Ishikawa (cell line): ENCODE measurements around the gene PYM1.

Experiments
- CEBPB ChIP-seq: IDR thresholded peaks from 2 replicates; pipeline ENCODE4 v1.6.1; 2012
- CREB1 ChIP-seq: IDR thresholded peaks from 2 replicates; pipeline ENCODE4 v1.6.1; 2012; ENCODE audit warnings: low read depth
- EGR1 ChIP-seq: IDR thresholded peaks from 2 replicates; pipeline ENCODE4 v1.6.1; 2012
- EP300 ChIP-seq: IDR thresholded peaks from 2 replicates; pipeline ENCODE4 v1.6.1; 2012; ENCODE audit warnings: borderline replicate concordance
- FOXM1 ChIP-seq: IDR thresholded peaks from 2 replicates; pipeline ENCODE4 v1.6.1; 2012; ENCODE audit warnings: low read depth, borderline replicate concordance
- MAX ChIP-seq: IDR thresholded peaks from 2 replicates; pipeline ENCODE4 v1.6.1; 2012
- NFIC ChIP-seq: IDR thresholded peaks from 2 replicates; pipeline ENCODE4 v1.6.1; 2012
- RAD21 ChIP-seq: IDR thresholded peaks from 2 replicates; pipeline ENCODE4 v1.6.1; 2012; ENCODE audit warnings: low read depth
- REST ChIP-seq: IDR thresholded peaks from 2 replicates; pipeline ENCODE4 v1.6.1; 2012; ENCODE audit warnings: low read depth, mild to moderate bottlenecking
- TAF1 ChIP-seq: IDR thresholded peaks from 2 replicates; pipeline ENCODE4 v1.6.1; 2012; ENCODE audit warnings: low read depth, mild to moderate bottlenecking
- TCF12 ChIP-seq: IDR thresholded peaks from 2 replicates; pipeline ENCODE4 v1.6.1; 2012; ENCODE audit warnings: low read depth
- TEAD4 ChIP-seq: IDR thresholded peaks from 2 replicates; pipeline ENCODE4 v1.6.1; 2012
- USF1 ChIP-seq: IDR thresholded peaks from 2 replicates; pipeline ENCODE4 v1.6.1; 2012
- YY1 ChIP-seq: IDR thresholded peaks from 2 replicates; pipeline ENCODE4 v1.6.1; 2012; ENCODE audit warnings: low read depth
- ZBTB7A ChIP-seq: IDR thresholded peaks from 2 replicates; pipeline ENCODE4 v1.6.1; 2012; ENCODE audit warnings: low read depth

Gene PYM1

GRCh38 chr12:55966408-55967281 lies 39.0 kb upstream of the PYM1 start, which contains the start of gene CDK2:
CDK2 (plus strand) TSS chr12:55966830; CDS start chr12:55967009, 179 bp downstream.
- 0 out of 2 replicates have a peak, but pooled peaks have one; percentile 33 for TF ChIP-seq YY1
- no peak for TF ChIP-seq REST
- TF ChIP-seq TCF12 = peak; percentile 15; the same call in 1 of the 2 replicates
- TF ChIP-seq MAX = peak; percentile 65
- TF ChIP-seq EGR1 = peak; percentile 18; the same call in 1 of the 2 replicates
- peak; percentile 73 for TF ChIP-seq CREB1
- TF ChIP-seq TAF1 = peak; percentile 91
- TF ChIP-seq TEAD4 = peak; percentile 4; the same call in 1 of the 2 replicates
- TF ChIP-seq FOXM1 = no peak
- no peak for TF ChIP-seq EP300
- no peak for TF ChIP-seq ZBTB7A

- TF ChIP-seq YY1 (no peak), FOXM1 (no peak), CEBPB (no peak), TCF12 (no peak), RAD21 (no peak), ZBTB7A (no peak), EP300 (no peak)
Observed at GRCh38 chr12:55965941-55966407, 38.3 kb upstream of the PYM1 start, which contains the start of gene PMEL. PMEL (minus strand) TSS chr12:55966042; CDS start chr12:55966011, 31 bp downstream.

- TF ChIP-seq ZBTB7A (no peak), TCF12 (no peak), REST (no peak), RAD21 (no peak), CREB1 (no peak), EGR1 (no peak), CEBPB (no peak), YY1 (no peak), NFIC (no peak), MAX (no peak), EP300 (no peak), TAF1 (no peak)
Observed at GRCh38 chr12:55965240-55965639, 37.5 kb upstream of the PYM1 start.

- TF ChIP-seq REST = no peak
- no peak for TF ChIP-seq TCF12
- TF ChIP-seq TAF1 = no peak
- TF ChIP-seq CREB1 = no peak
Observed at GRCh38 chr12:55963760-55964159, 36.1 kb upstream of the PYM1 start.

- no peak for TF ChIP-seq CREB1
- TF ChIP-seq REST = no peak
- TF ChIP-seq MAX = peak; percentile 88
- TF ChIP-seq TAF1 = no peak
- TF ChIP-seq YY1 = peak; percentile 56; the same call in 1 of the 2 replicates
- no peak for TF ChIP-seq RAD21
- TF ChIP-seq TEAD4 = peak; percentile 15; the same call in 1 of the 2 replicates
- TF ChIP-seq CEBPB = no peak
- TF ChIP-seq EGR1 = 0 out of 2 replicates have a peak, but pooled peaks have one; percentile 14
- no peak for TF ChIP-seq FOXM1
- TF ChIP-seq ZBTB7A = no peak
- TF ChIP-seq EP300 = peak; percentile 52
- TF ChIP-seq TCF12 = no peak; the same call in 1 of the 2 replicates
- peak; percentile 80 for TF ChIP-seq NFIC
- TF ChIP-seq USF1 = no peak
Observed at GRCh38 chr12:55957106-55957859, 29.6 kb upstream of the PYM1 start.
